Measurements from ENCODE around the gene FRMD5.
"Not testable (repeated sequence)": the region's sequence is repeated elsewhere in the genome, so short reads cannot be mapped to it uniquely, and the experiment has no call there.

FRMD5 gene

GRCh38 chr15:43887901-43888300, 307.2 kb downstream of the FRMD5 start:
- DNase-seq (ENCODE audit: low read depth): no peak

- DNase-seq (ENCODE audit: low read depth): no peak
Observed at GRCh38 chr15:43886558-43886957, 308.5 kb downstream of the FRMD5 start.

GRCh38 chr15:43883571-43883970, 311.5 kb downstream of the FRMD5 start:
- DNase-seq (ENCODE audit: low read depth): no peak

- DNase-seq (ENCODE audit: low read depth): no peak
Observed at GRCh38 chr15:43881944-43882343, 313.1 kb downstream of the FRMD5 start.

GRCh38 chr15:43881245-43881644, 313.8 kb downstream of the FRMD5 start:
- no peak for DNase-seq (ENCODE audit: low read depth)

- DNase-seq (ENCODE audit: low read depth): no peak
Observed at GRCh38 chr15:43880406-43881194, 314.5 kb downstream of the FRMD5 start.

- no peak for DNase-seq (ENCODE audit: low read depth)
Observed at GRCh38 chr15:43879386-43880355, 315.4 kb downstream of the FRMD5 start.

- no peak for DNase-seq (ENCODE audit: low read depth)
Observed at GRCh38 chr15:43878446-43878845, 316.6 kb downstream of the FRMD5 start.

GRCh38 chr15:43877371-43877770, 317.7 kb downstream of the FRMD5 start:
- DNase-seq (ENCODE audit: low read depth): no peak

GRCh38 chr15:43876872-43877271, 318.2 kb downstream of the FRMD5 start:
- no peak for DNase-seq (ENCODE audit: low read depth)

- DNase-seq (ENCODE audit: low read depth): no peak
Observed at GRCh38 chr15:43873651-43874050, 321.4 kb downstream of the FRMD5 start.

- DNase-seq (ENCODE audit: low read depth): peak; percentile 76
Observed at GRCh38 chr15:43872416-43873020, 322.6 kb downstream of the FRMD5 start.

GRCh38 chr15:43871835-43872234, 323.2 kb downstream of the FRMD5 start:
- DNase-seq (ENCODE audit: low read depth): no peak

- DNase-seq (ENCODE audit: low read depth): no peak
Observed at GRCh38 chr15:43868406-43868805, 326.7 kb downstream of the FRMD5 start.

GRCh38 chr15:43867096-43867495, 328.0 kb downstream of the FRMD5 start:
- no peak for DNase-seq (ENCODE audit: low read depth)

GRCh38 chr15:43866636-43867035, 328.4 kb downstream of the FRMD5 start:
- DNase-seq (ENCODE audit: low read depth): not testable (repeated sequence)

- DNase-seq (ENCODE audit: low read depth): no peak
Observed at GRCh38 chr15:43859546-43859945, 335.5 kb downstream of the FRMD5 start.

GRCh38 chr15:43854801-43855200, 340.3 kb downstream of the FRMD5 start:
- DNase-seq (ENCODE audit: low read depth): peak; percentile 63

- no peak for DNase-seq (ENCODE audit: low read depth)
Observed at GRCh38 chr15:43852607-43853006, 342.5 kb downstream of the FRMD5 start.

GRCh38 chr15:43851251-43851650, 343.8 kb downstream of the FRMD5 start:
- no peak for DNase-seq (ENCODE audit: low read depth)

GRCh38 chr15:43845421-43845820, 349.6 kb downstream of the FRMD5 start:
- DNase-seq (ENCODE audit: low read depth): no peak

GRCh38 chr15:43832485-43832884, 362.6 kb downstream of the FRMD5 start:
- not testable (repeated sequence) for DNase-seq (ENCODE audit: low read depth)
